A673 (cell line): ENCODE data around the gene DNAJB4. TPM values are rescaled to one million over a fixed set of nuclear protein-coding genes. Genes with fewer than 3 reads are reported as not detected.

Experiments
- BruUV-seq: library from RNA; stranded (reverse); fragments of 400-500 nt; replicated peaks from 2 replicates; lab custom pipeline; 2021; lab: Mats Ljungman, UMichigan
- CTCF ChIA-PET: fragments of 300-600 bp; sonication (Branson Sonifier 250); formaldehyde crosslinking; loops from one replicate; lab custom pipeline; 2022; ENCODE audit warnings: antibody characterized with exemption; lab: Charles Lee
- POLR2A ChIA-PET: fragments of 300-600 bp; sonication (Branson Sonifier 250); formaldehyde crosslinking; loops from one replicate; lab custom pipeline; 2022; ENCODE audit warnings: antibody characterized with exemption; ENCODE audit not compliant: low non-redundant PET; lab: Charles Lee
- DNase-seq: peaks from one replicate; pipeline ENCODE4 v3.0.0-alpha.2; 2015; ENCODE audit warnings: low spot score
- H3K27ac ChIP-seq: fragments of 200-600 bp; sonication (generic); 2 replicates; pipeline ENCODE4 v1.5.1; 2016; ENCODE audit warnings: mixed run types, low read depth, mild to moderate bottlenecking, mixed read lengths, antibody characterized with exemption, low read length; ENCODE audit not compliant: poor library complexity, severe bottlenecking
- H3K27me3 ChIP-seq: fragments of 200-600 bp; sonication (generic); replicated peaks from 2 replicates; pipeline ENCODE4 v1.6.1; 2017; ENCODE audit warnings: mixed run types, low read depth, mild to moderate bottlenecking, mixed read lengths, antibody characterized with exemption, low read length; ENCODE audit not compliant: insufficient read depth, poor library complexity
- H3K36me3 ChIP-seq: fragments of 200-600 bp; sonication (generic); 2 replicates; pipeline ENCODE4 v1.6.1; 2016; ENCODE audit warnings: mixed run types, mild to moderate bottlenecking, mixed read lengths, antibody characterized with exemption, low read length; ENCODE audit not compliant: insufficient read depth, poor library complexity, severe bottlenecking
- H3K4me1 ChIP-seq: fragments of 200-600 bp; sonication (generic); 2 replicates; pipeline ENCODE4 v1.6.1; 2017; ENCODE audit warnings: mixed run types, mild to moderate bottlenecking, mixed read lengths, antibody characterized with exemption, low read length; ENCODE audit not compliant: insufficient read depth, poor library complexity, severe bottlenecking
- H3K4me3 ChIP-seq: fragments of 200-600 bp; sonication (generic); 2 replicates; pipeline ENCODE4 v1.5.1; 2016; ENCODE audit warnings: low read depth, mixed run types, mild to moderate bottlenecking, mixed read lengths, low read length; ENCODE audit not compliant: poor library complexity, severe bottlenecking
- H3K9me3 ChIP-seq: fragments of 200-600 bp; sonication (generic); 2 replicates; pipeline ENCODE4 v1.6.1; 2016; ENCODE audit warnings: mixed run types, low read depth, mild to moderate bottlenecking, mixed read lengths, antibody characterized with exemption, low read length; ENCODE audit not compliant: poor library complexity, severe bottlenecking
- EZH2 ChIP-seq: fragments of 200-600 bp; sonication (generic); IDR thresholded peaks from 2 replicates; pipeline ENCODE4 v1.6.1; 2017; ENCODE audit warnings: borderline replicate concordance, low read depth, mild to moderate bottlenecking, mixed read lengths, antibody characterized with exemption, low read length; ENCODE audit not compliant: poor library complexity, severe bottlenecking
- intact Hi-C: fragments of 100-400 bp; cut with micrococcal nuclease; formaldehyde crosslinking; loops from one replicate; pipeline ENCODE4 v1.10.0; 2022; ENCODE audit not compliant: unreplicated experiment
- total RNA-seq: library from RNA; stranded (reverse); gene quantifications from 2 replicates; pipeline ENCODE4 v1.2.3, GENCODE V29; 2021
- TF ChIP-seq, protein P1 (sequence below): fragments of 300-800, 200-600 bp; sonication (generic); conservative IDR thresholded peaks from 2 replicates; pipeline ENCODE4 v1.5.1; 2017; ENCODE audit warnings: low read depth, mild to moderate bottlenecking, antibody characterized with exemption, low read length, moderate library complexity, mixed read lengths

Gene DNAJB4
- total RNA-seq, 1 experiment from 2014 or later, result 34.5 TPM

DNA sequence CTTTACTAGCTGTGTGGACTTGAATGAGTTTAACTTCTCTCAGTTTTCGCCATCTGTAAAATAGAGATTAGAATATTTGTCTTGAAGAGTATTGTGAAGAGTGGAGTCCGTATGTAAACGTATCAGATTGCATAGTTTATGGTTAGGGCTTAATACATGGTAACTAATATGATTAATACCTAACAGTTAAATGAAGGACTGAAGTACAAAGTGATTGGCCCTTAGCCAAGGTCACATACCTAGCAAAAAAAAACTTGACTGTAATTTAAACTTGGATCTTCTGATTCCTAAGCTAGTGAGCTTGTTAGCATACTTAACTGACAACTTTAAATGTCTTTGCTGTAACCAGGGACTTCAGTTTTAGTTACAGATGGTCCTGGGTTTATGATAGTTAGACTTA, 42.9 kb downstream of the DNAJB4 start:
- Histone ChIP-seq H3K36me3 (no peaks in the 10 kb centered on the region), H3K27ac (no peak overlapping the region), H3K4me3 (no peak overlapping the region), H3K9me3 (no peaks in the 10 kb centered on the region), H3K27me3 (peaks cover 33% of the 10 kb centered on the region), H3K4me1 (no peaks in the 10 kb centered on the region)
- BruUV-seq, result no TSS peak
- ChIA-PET POLR2A (no interaction called here), CTCF (no interaction called here)
- TF ChIP-seq, protein P1, sequence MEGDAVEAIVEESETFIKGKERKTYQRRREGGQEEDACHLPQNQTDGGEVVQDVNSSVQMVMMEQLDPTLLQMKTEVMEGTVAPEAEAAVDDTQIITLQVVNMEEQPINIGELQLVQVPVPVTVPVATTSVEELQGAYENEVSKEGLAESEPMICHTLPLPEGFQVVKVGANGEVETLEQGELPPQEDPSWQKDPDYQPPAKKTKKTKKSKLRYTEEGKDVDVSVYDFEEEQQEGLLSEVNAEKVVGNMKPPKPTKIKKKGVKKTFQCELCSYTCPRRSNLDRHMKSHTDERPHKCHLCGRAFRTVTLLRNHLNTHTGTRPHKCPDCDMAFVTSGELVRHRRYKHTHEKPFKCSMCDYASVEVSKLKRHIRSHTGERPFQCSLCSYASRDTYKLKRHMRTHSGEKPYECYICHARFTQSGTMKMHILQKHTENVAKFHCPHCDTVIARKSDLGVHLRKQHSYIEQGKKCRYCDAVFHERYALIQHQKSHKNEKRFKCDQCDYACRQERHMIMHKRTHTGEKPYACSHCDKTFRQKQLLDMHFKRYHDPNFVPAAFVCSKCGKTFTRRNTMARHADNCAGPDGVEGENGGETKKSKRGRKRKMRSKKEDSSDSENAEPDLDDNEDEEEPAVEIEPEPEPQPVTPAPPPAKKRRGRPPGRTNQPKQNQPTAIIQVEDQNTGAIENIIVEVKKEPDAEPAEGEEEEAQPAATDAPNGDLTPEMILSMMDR, result no peak
- no peak for TF ChIP-seq EZH2
- no peak for DNase-seq
- intact Hi-C loops, result no loop called here

DNA sequence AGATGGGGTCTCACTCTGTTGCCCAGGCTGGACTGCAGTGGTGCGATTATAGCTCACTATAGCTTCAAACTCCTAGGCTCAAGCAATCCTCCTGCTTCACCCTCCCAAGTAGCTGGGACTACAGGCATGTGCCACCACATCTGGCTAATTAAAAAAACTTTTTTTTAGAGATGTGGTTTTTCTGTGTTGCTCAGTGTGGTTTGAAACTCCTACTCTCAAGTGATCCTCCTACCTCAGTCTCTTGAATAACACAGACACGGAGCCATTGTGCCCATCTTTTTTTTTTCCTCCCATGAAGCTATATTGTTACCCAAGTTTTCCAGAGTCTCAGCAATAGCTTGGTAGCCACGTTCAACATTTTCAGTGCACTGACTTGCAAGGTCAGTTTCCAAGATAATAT, 43.7 kb downstream of the DNAJB4 start:
- no TSS peak for BruUV-seq
- Histone ChIP-seq H3K4me1 (no peaks in the 10 kb centered on the region), H3K27ac (no peak overlapping the region), H3K27me3 (peaks cover 32% of the 10 kb centered on the region), H3K9me3 (no peaks in the 10 kb centered on the region), H3K4me3 (no peak overlapping the region), H3K36me3 (no peaks in the 10 kb centered on the region)
- TF ChIP-seq, protein P1, result no peak
- TF ChIP-seq EZH2, result no peak
- DNase-seq, result no peak
- ChIA-PET CTCF (interaction anchor here (0.8 kb wide), 1 partner anchor 98 kb away, joined by 3 read pairs; no protein-coding TSS in a partner anchor), POLR2A (no interaction called here)
- intact Hi-C loops, result no loop called here

DNA sequence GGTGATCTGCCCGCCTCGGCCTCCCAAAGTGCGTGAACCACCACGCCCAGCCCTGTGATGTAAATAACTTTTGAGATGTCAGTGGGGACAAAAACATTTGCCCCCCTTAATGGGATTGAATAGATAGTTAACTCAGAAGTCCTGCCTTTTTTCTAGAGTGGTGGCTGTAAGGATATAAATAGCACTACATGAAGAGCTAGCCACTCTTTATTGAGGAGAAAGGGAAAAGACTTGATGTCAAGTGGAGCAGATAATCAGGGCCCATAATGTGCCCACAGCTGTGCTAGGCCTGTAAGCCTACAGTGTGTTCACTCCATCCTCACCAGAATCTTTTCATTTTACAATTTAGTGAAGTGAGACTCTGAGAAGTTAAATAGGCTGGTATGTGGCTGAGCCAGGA, 44.7 kb downstream of the DNAJB4 start:
- peaks cover 27% of the 10 kb centered on the region for H3K27me3 ChIP-seq
- no peaks in the 10 kb centered on the region for H3K9me3 ChIP-seq
- intact Hi-C loops, result no loop called here
- ChIA-PET CTCF (interaction anchor here (0.6 kb wide), 1 partner anchor 16 kb away, joined by 3 read pairs; no protein-coding TSS in a partner anchor), POLR2A (no interaction called here)
- no TSS peak for BruUV-seq
- no peak for TF ChIP-seq EZH2
- TF ChIP-seq, protein P1, result no peak
- DNase-seq, result no peak
- no peaks in the 10 kb centered on the region for H3K36me3 ChIP-seq
- H3K4me1 ChIP-seq, result no peaks in the 10 kb centered on the region
- H3K4me3 ChIP-seq, result no peak overlapping the region
- H3K27ac ChIP-seq, result no peak overlapping the region
